Ammon's horn (tissue), 1 donor: Measurements from ENCODE around the gene NRIP2.
"Not testable (repeated sequence)": the region's sequence is repeated elsewhere in the genome, so short reads cannot be mapped to it uniquely, and the experiment has no call there.

Experiments used
- DNase-seq: peaks from one replicate; pipeline ENCODE4 v3.0.0-alpha.2; 2016; ENCODE audit warnings: low spot score

NRIP2 gene

GRCh38 chr12:2834581-2835491 lies at the start of gene NRIP2:
Gene NRIP2, minus strand, starts transcription at chr12:2835035. Its CDS starts 52 bp downstream, at chr12:2834983.
- DNase-seq: peak; percentile 82

GRCh38 chr12:2879853-2880252 lies 45.0 kb upstream of the NRIP2 start:
- DNase-seq: no peak

- peak; percentile 25 for DNase-seq
Measured at GRCh38 chr12:2877953-2878732, 43.3 kb upstream of the NRIP2 start.

- DNase-seq: peak; percentile 96
Measured at GRCh38 chr12:2877047-2877952, 42.5 kb upstream of the NRIP2 start, which contains the start of the genes FOXM1 and RHNO1. Gene FOXM1, minus strand, starts transcription at chr12:2877174. Its CDS starts 2,696 bp downstream, at chr12:2874478. Gene RHNO1, plus strand, starts transcription at chr12:2877223. Its CDS starts 8,144 bp downstream, at chr12:2885367.

- DNase-seq: no peak
Measured at GRCh38 chr12:2876431-2877046, 41.7 kb upstream of the NRIP2 start.

- DNase-seq: not testable (repeated sequence)
Measured at GRCh38 chr12:2868986-2869632, 34.3 kb upstream of the NRIP2 start.

- no peak for DNase-seq
Measured at GRCh38 chr12:2864198-2864597, 29.4 kb upstream of the NRIP2 start.

- DNase-seq: not testable (repeated sequence)
Measured at GRCh38 chr12:2863402-2863801, 28.6 kb upstream of the NRIP2 start.

- no peak for DNase-seq
Measured at GRCh38 chr12:2862876-2863275, 28.0 kb upstream of the NRIP2 start.

- DNase-seq: no peak
Measured at GRCh38 chr12:2860170-2860569, 25.3 kb upstream of the NRIP2 start.

GRCh38 chr12:2858944-2859421 lies 24.1 kb upstream of the NRIP2 start:
- DNase-seq: no peak

- DNase-seq: no peak
Measured at GRCh38 chr12:2858334-2858733, 23.5 kb upstream of the NRIP2 start.

- DNase-seq: no peak
Measured at GRCh38 chr12:2857576-2857975, 22.7 kb upstream of the NRIP2 start.

GRCh38 chr12:2857021-2857431 lies 22.2 kb upstream of the NRIP2 start, which contains the start of gene TEX52:
Gene TEX52, minus strand, starts transcription at chr12:2857039. Its CDS starts 13 bp downstream, at chr12:2857026.
- no peak for DNase-seq

- no peak for DNase-seq
Measured at GRCh38 chr12:2856051-2856450, 21.2 kb upstream of the NRIP2 start.

GRCh38 chr12:2855546-2855945 lies 20.7 kb upstream of the NRIP2 start:
- no peak for DNase-seq

- no peak for DNase-seq
Measured at GRCh38 chr12:2854669-2855453, 20.0 kb upstream of the NRIP2 start.

- peak; percentile 85 for DNase-seq
Measured at GRCh38 chr12:2853626-2854025, 18.8 kb upstream of the NRIP2 start.

- DNase-seq: no peak
Measured at GRCh38 chr12:2851931-2852330, 17.1 kb upstream of the NRIP2 start.

- DNase-seq: no peak
Measured at GRCh38 chr12:2845280-2845679, 10.4 kb upstream of the NRIP2 start.
